NCI-H146 (cell line): Measurements from ENCODE around the gene CALN1.

Experiments used
- DNase-seq: peaks from one replicate; lab custom pipeline; 2025; lab: John Stamatoyannopoulos, UW

Gene CALN1

GRCh38 chr7:72183835-72184234 lies 228.3 kb downstream of the CALN1 start:
- peak; percentile 28 for DNase-seq

- DNase-seq = no peak
Observed at GRCh38 chr7:72182036-72182435, 230.1 kb downstream of the CALN1 start.

GRCh38 chr7:72176875-72177274 lies 235.3 kb downstream of the CALN1 start:
- DNase-seq = no peak

- no peak for DNase-seq
Observed at GRCh38 chr7:72170475-72170874, 241.7 kb downstream of the CALN1 start.

GRCh38 chr7:72163271-72163670 lies 248.9 kb downstream of the CALN1 start:
- DNase-seq = no peak

- no peak for DNase-seq
Observed at GRCh38 chr7:72161534-72161933, 250.6 kb downstream of the CALN1 start.

GRCh38 chr7:72159911-72160310 lies 252.2 kb downstream of the CALN1 start:
- peak; percentile 38 for DNase-seq

GRCh38 chr7:72156671-72157070 lies 255.5 kb downstream of the CALN1 start:
- DNase-seq = no peak

- DNase-seq = no peak
Observed at GRCh38 chr7:72153132-72153512, 259.0 kb downstream of the CALN1 start.

- DNase-seq = peak; percentile 83
Observed at GRCh38 chr7:72152161-72153131, 259.7 kb downstream of the CALN1 start.

GRCh38 chr7:72140566-72140965 lies 271.6 kb downstream of the CALN1 start:
- DNase-seq = no peak

- DNase-seq = no peak
Observed at GRCh38 chr7:72127136-72127535, 285.0 kb downstream of the CALN1 start.

GRCh38 chr7:72123913-72124312 lies 288.2 kb downstream of the CALN1 start:
- no peak for DNase-seq

- DNase-seq = no peak
Observed at GRCh38 chr7:72118366-72118765, 293.8 kb downstream of the CALN1 start.

- DNase-seq = no peak
Observed at GRCh38 chr7:72114129-72114528, 298.0 kb downstream of the CALN1 start.

- DNase-seq = no peak
Observed at GRCh38 chr7:72112992-72113391, 299.1 kb downstream of the CALN1 start.

GRCh38 chr7:72112530-72112929 lies 299.6 kb downstream of the CALN1 start:
- no peak for DNase-seq

GRCh38 chr7:72111086-72111485 lies 301.1 kb downstream of the CALN1 start:
- no peak for DNase-seq

- DNase-seq = no peak
Observed at GRCh38 chr7:72109566-72109965, 302.6 kb downstream of the CALN1 start.

- no peak for DNase-seq
Observed at GRCh38 chr7:72106405-72106804, 305.7 kb downstream of the CALN1 start.

GRCh38 chr7:72101444-72101843 lies 310.7 kb downstream of the CALN1 start:
- no peak for DNase-seq

GRCh38 chr7:72099784-72100183 lies 312.4 kb downstream of the CALN1 start:
- no peak for DNase-seq

GRCh38 chr7:72098807-72099580 lies 313.1 kb downstream of the CALN1 start:
- DNase-seq = no peak
